ENCODE results near the gene CDCP1. TPM values are rescaled to one million over a fixed set of nuclear protein-coding genes. Genes with fewer than 3 reads are reported as not detected.
A peak's percentile ranks its signal among the peaks of the same experiment; 100 is the strongest.
"Not testable (repeated sequence)": the region's sequence is repeated elsewhere in the genome, so short reads cannot be mapped to it uniquely, and the experiment has no call there.

Gene CDCP1
- total RNA-seq, 1 donor from 2014 or later, result 0.25 TPM

GRCh38 chr3:45081506-45082141, 64.6 kb downstream of the CDCP1 start:
- Histone ChIP-seq H3K4me1 (peaks cover 8% of the 10 kb centered on the region), H3K4me3 (no peak overlapping the region), H3K27ac (replicated peaks) (no peak overlapping the region), H3K9me3 (replicated peaks) (no peaks in the 10 kb centered on the region), H3K36me3 (no peaks in the 10 kb centered on the region), H3K27me3 (ENCODE audit: low read depth) (peaks cover 7% of the 10 kb centered on the region)
- DNase-seq, result no peak
- intact Hi-C loops (cut with micrococcal nuclease), result no loop called here
- TF ChIP-seq CTCF (IDR thresholded peaks at IDR 0.05; ENCODE audit: borderline replicate concordance), result no peak

GRCh38 chr3:45080824-45081223, 65.4 kb downstream of the CDCP1 start:
- peaks cover 6% of the 10 kb centered on the region for H3K4me1 ChIP-seq
- no peak for DNase-seq
- H3K4me3 ChIP-seq, result no peak overlapping the region
- no peak for TF ChIP-seq CTCF (IDR thresholded peaks at IDR 0.05; ENCODE audit: borderline replicate concordance)
- intact Hi-C loops (cut with micrococcal nuclease), result no loop called here
- peaks cover 5% of the 10 kb centered on the region for H3K27me3 ChIP-seq (ENCODE audit: low read depth)
- no peak overlapping the region for H3K27ac ChIP-seq (replicated peaks)
- no peaks in the 10 kb centered on the region for H3K36me3 ChIP-seq
- H3K9me3 ChIP-seq (replicated peaks), result no peaks in the 10 kb centered on the region

GRCh38 chr3:45079715-45080114, 66.5 kb downstream of the CDCP1 start:
- TF ChIP-seq CTCF (IDR thresholded peaks at IDR 0.05; ENCODE audit: borderline replicate concordance), result no peak

GRCh38 chr3:45078910-45079522, 67.2 kb downstream of the CDCP1 start:
- Histone ChIP-seq H3K27ac (replicated peaks) (no peak overlapping the region), H3K4me1 (peaks cover 6% of the 10 kb centered on the region), H3K4me3 (no peak overlapping the region), H3K9me3 (replicated peaks) (no peaks in the 10 kb centered on the region), H3K27me3 (ENCODE audit: low read depth) (no peaks in the 10 kb centered on the region), H3K36me3 (no peaks in the 10 kb centered on the region)
- intact Hi-C loops (cut with micrococcal nuclease), result no loop called here
- DNase-seq, result no peak
- peak; percentile 21 for TF ChIP-seq CTCF (IDR thresholded peaks at IDR 0.05; ENCODE audit: borderline replicate concordance)

More at GRCh38 chr3:45079715-45080114, 66.5 kb downstream of the CDCP1 start:
- peaks cover 6% of the 10 kb centered on the region for H3K4me1 ChIP-seq
- no peak overlapping the region for H3K4me3 ChIP-seq
- H3K27ac ChIP-seq (replicated peaks), result no peak overlapping the region
- intact Hi-C loops (cut with micrococcal nuclease), result no loop called here
- no peak for DNase-seq
- no peaks in the 10 kb centered on the region for H3K9me3 ChIP-seq (replicated peaks)
- H3K27me3 ChIP-seq (ENCODE audit: low read depth), result no peaks in the 10 kb centered on the region
- no peaks in the 10 kb centered on the region for H3K36me3 ChIP-seq

- H3K9me3 ChIP-seq (replicated peaks); DNase-seq; H3K27ac ChIP-seq (replicated peaks); H3K27me3 ChIP-seq (ENCODE audit: low read depth); intact Hi-C loops (cut with micrococcal nuclease); H3K4me3 ChIP-seq; H3K36me3 ChIP-seq; H3K4me1 ChIP-seq: not testable (repeated sequence)
These were observed 67.9 kb downstream of the CDCP1 start for GRCh38 chr3:45078256-45078655.

Data from left ventricle myocardium inferior (tissue), 1 donor.